Measurements from ENCODE around the gene SORCS2.

Gene SORCS2

DNA sequence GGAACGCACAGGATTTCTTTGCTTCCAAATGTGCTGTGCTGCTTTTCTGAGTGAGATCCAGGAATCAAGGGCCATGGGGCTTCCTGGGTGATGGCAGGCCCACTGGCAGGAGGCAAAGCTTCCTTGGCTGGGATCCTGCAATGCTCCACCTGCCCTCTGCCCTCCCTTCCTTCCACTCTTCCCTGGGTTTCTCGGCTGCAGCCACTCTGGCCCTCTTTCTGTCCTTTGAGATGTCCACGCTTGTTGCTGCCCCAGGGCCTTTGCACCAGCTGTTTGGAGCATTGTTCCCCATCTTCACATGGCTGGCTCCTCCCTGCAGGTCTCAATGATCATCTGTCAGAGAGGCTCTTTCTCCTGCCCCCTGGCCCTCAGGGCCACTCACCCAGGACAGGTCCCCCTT, 163.5 kb downstream of the SORCS2 start:
- no peak for DNase-seq (ENCODE audit: low read depth in 2 of 2)

DNA sequence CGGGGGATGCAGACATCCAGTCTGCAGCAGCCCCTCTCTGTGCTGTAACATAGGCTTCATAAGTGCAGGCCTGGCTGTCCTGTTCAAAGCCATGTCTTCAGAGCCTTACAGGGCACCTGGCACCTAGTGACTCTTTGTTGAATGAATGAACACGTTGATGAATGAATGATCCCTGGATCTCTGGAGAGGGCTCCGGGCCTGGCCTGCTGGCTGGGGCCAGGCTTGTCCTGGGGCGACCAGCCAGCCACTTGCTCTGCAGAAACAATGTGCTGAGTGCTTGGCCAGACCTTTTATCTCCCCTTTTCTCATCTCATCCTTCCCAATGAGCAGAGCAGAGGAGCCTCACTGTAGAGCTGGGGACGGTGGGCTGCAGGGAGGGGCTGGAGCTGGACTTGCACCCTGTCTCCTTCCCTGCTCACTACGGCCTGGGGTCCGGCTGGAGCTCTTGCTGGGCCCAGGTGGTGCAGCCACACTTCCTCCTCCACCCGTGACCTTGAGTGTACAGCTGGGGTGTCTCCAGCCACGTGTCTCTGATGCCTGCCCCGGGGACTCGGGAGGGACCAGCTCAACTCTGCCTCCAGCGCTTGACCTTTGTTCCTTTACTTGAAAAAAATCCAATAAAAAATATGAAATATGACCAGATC, 164.5 kb downstream of the SORCS2 start:
- no peak for DNase-seq (ENCODE audit: low read depth in 2 of 2)

GRCh38 chr4:7357323-7357722, 165.0 kb downstream of the SORCS2 start:
- DNase-seq (ENCODE audit: low read depth in 2 of 2), result no peak

DNA sequence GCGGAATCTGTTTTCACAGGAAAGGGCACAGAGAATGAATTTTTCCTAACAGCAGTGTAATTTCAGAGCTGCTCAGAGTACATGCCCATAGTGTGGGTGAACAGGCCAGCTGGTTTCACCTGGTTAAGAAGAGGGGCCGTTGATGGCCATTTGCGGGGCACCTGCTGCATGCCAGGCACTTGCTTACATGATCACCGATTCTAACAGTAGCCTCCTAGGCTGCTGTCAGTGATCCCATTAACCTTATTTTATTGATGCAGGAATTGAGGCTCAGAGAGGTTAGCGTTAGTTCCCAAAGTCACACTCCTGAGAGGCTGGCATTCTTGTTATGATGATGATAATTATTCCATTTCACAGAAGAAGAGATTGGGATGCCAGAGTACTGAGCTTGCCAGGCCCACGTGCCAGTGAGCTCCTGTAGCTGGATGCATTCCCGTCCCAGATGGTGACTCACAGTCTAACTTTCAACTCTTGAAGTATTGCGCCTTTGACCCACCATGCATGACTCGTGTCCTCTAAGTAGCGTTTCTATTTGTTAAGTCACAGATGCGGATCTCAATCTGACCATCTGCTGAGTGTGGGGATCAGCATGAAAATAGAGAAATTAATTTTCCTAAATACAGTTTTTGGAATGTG, 165.9 kb downstream of the SORCS2 start:
- no peak for DNase-seq (ENCODE audit: low read depth in 2 of 2)

GRCh38 chr4:7359400-7360062, 167.2 kb downstream of the SORCS2 start:
- no peak for DNase-seq (ENCODE audit: low read depth in 2 of 2)

- DNase-seq (ENCODE audit: low read depth in 2 of 2), result no peak
These were observed 168.5 kb downstream of the SORCS2 start for GRCh38 chr4:7360806-7361205.

DNA sequence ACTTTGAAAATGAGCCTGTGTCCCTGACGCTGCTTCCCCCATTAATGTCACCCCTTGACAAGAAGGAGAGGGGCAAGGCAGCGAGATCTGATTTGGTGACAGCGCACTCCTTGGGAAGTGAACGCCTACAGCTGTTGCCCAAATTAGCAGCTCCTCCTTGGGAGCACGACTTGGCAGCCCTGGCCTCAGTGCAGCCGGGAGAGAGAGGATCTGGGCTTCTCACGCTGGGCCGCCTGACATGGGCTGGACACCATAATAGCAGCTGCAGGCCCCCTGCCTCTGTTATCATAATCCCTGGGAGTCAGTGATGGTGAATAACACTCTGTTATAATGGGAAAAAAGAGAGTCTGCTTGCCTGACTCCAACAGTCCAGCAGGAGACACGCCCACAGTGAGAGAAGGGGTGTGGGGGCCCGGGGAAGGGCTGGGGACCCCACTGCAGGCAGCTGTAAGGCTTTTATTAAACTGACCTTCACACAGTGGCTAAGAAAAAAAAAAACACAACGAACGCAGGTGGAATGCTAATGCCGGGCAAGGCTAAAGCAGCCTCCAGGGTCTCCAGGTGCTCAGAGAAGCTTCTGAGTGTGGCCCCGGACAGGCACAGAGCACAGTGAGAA, 169.1 kb downstream of the SORCS2 start:
- DNase-seq (ENCODE audit: low read depth in 2 of 2), result no peak

GRCh38 chr4:7362341-7362740, 170.0 kb downstream of the SORCS2 start:
- DNase-seq (ENCODE audit: low read depth in 2 of 2), result no peak

DNA sequence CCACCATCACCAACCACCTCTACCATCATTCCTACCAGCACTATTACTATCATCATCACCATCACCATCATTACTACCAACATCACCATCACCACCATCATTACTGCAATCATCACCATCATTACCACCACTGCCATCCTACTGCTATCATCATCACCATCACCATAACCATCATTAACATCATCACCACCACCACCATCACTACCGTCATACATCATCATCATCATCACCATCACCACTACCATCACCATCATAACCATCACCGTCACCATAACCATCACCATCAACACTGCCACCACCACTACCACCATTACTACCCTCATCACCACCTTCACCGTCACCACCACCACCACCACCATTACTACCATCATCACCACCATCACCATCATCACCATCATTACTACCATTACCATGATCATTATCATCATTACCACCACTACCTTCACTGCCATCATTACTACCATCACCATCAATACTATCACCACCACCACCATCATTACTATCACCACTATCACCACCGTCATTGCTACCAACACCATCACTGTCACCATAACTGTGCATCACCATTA, 170.6 kb downstream of the SORCS2 start:
- DNase-seq (ENCODE audit: low read depth in 2 of 2), result no peak

DNA sequence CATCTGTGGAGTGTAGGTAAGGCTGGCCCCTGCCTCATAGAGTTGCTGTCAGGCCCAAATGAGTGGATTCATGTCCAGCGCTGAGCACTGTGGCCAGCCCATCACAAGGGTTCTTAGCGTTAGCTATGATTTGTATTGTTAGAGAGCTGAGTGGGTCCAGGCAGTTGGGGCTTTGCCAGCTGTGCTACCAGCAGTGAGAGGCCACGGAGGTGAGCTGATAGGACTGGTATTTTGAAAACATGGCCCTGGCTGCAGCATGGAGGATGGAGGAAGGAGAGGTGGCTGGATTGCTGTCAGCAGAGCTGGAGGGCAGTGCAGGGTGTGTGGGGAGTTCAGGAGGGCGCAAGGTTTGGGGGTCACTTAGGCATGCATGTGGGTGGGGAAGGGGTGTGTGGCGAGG, 172.6 kb downstream of the SORCS2 start:
- no peak for DNase-seq (ENCODE audit: low read depth in 2 of 2)

- DNase-seq (ENCODE audit: low read depth in 2 of 2), result no peak
These were observed 173.3 kb downstream of the SORCS2 start for GRCh38 chr4:7365462-7366179.

DNA sequence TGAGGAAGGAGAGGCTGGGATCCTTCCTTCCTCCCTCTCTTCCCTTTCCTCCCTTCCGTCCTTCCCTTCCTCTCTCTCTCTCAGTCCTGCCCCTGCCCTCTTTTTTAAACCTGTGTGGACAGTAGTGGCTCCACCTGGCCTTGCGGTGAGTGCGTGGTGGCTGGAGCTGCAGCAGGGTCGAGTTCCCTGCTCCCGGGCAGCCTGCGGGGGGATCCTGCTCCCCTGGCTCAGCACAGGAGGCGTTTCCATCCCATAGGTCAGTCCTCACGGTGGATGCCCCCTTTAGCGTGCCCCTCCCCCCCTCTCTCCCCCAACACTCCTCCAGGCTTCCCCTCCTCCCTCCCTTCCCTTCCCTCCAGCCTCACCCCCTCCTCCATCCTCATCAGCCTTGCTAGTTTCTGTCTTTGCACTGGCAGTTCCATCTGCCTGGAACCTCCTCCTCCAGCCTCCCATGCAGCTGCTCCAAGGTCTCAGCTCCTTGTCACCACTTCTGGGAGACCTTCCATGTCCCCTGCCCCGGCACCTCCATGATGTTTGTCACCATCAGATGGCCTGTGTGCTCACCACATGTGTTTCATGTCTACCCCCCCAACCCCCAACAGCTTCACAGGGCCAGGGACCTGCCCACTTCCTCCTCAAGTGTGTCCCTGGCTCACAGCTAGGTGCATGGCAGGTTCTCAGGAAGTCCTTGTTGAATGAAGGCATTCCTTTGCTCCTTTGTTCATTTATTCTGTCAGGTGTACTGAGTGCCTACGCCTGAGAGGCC, 174.0 kb downstream of the SORCS2 start:
- DNase-seq (ENCODE audit: low read depth in 2 of 2), result no peak

- DNase-seq (ENCODE audit: low read depth in 2 of 2), result no peak
These were observed 174.6 kb downstream of the SORCS2 start for GRCh38 chr4:7366954-7367353.

- DNase-seq (ENCODE audit: low read depth in 2 of 2), result no peak
These were observed 175.1 kb downstream of the SORCS2 start for GRCh38 chr4:7367406-7367805.

- no peak for DNase-seq (ENCODE audit: low read depth in 2 of 2)
These were observed 175.5 kb downstream of the SORCS2 start for GRCh38 chr4:7367864-7368277.

DNA sequence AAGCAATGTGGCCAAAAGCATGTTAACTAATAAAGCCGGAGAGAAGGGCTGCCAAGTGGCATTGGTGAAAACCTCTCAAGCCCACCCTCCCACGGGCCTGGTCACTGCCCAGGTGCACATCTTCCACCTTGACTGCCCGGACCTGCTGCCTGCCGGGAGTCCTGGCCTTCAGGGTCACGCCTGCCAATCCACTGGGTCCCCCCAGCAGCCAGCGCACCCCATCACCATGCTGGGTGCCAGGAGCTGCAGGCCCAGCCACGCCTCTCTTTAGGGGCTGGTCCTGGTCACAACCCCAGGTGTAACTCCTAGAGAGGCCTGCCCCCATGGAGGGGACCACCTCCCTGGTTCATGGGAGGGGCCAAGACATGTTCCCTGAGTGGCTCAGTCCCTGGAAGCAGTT, 176.0 kb downstream of the SORCS2 start:
- no peak for DNase-seq (ENCODE audit: low read depth in 2 of 2)

GRCh38 chr4:7369511-7369910, 177.2 kb downstream of the SORCS2 start:
- DNase-seq (ENCODE audit: low read depth in 2 of 2), result no peak

GRCh38 chr4:7370038-7370437, 177.7 kb downstream of the SORCS2 start:
- DNase-seq (ENCODE audit: low read depth in 2 of 2), result no peak

DNA sequence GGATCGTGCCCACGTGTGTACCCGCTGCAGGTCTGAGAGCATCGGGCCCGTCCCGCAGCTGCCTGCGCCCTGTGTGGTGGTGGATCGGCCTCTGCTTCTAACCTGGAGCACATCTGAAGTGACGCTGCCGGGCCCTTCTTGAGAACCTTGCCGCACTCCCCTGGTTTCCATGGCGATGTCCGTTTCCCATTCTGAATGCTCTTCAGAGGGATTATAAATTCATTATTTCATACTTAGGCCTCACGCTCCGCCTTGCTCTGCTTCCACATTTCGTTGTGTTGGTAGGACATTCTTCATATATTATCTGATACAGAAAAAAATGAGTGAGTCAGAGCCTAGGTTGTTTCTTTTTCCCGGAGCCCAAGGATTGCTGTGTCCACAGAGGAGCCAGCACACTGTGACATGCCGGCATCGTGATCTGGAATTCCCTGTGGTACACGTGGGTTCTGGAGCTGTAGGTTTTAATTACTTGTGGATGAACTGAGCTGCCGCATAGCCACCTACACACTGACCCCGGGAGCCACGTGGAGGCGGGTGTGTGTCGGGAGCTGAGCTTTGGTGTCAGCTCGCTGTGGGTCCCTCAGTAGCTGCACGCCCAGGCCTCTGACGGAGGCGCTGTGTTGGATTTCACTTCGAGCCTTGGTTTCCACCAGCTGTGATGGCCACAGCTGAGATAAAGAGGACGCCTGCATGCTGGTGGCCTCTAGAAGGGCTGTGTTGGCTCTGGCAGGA, 179.0 kb downstream of the SORCS2 start:
- DNase-seq (ENCODE audit: low read depth in 2 of 2), result no peak

- no peak for DNase-seq (ENCODE audit: low read depth in 2 of 2)
These were observed 180.3 kb downstream of the SORCS2 start for GRCh38 chr4:7372673-7373072.
